NCI-H187 (cell line): ENCODE results near the gene GYS1.
"Not testable (repeated sequence)": the region's sequence is repeated elsewhere in the genome, so short reads cannot be mapped to it uniquely, and the experiment has no call there.

ENCODE experiments used
- DNase-seq, 2 experiments: peaks; one replicate each; lab custom pipeline; 2025; lab: John Stamatoyannopoulos, UW

The GYS1 gene

GRCh38 chr19:48938256-48938655 is 54.9 kb downstream of the GYS1 start:
- DNase-seq, result no peak

GRCh38 chr19:48935864-48936263 is 57.2 kb downstream of the GYS1 start:
- DNase-seq, result no peak

- no peak for DNase-seq
These were observed 58.3 kb downstream of the GYS1 start for GRCh38 chr19:48934837-48935236.

- DNase-seq, result peak; percentile 95 to 96
These were observed 59.7 kb downstream of the GYS1 start, which contains the start of gene DHDH for GRCh38 chr19:48933382-48933932. Gene DHDH, plus strand, starts transcription at chr19:48933699. Its CDS starts 23 bp downstream, at chr19:48933722.

- DNase-seq, result no peak
These were observed 64.7 kb downstream of the GYS1 start for GRCh38 chr19:48928164-48929025.

- DNase-seq, result not testable (repeated sequence)
These were observed 65.4 kb downstream of the GYS1 start for GRCh38 chr19:48927692-48928091.

- no peak for DNase-seq
These were observed 66.2 kb downstream of the GYS1 start for GRCh38 chr19:48926909-48927308.

- DNase-seq, result not testable (repeated sequence)
These were observed 67.2 kb downstream of the GYS1 start for GRCh38 chr19:48925890-48926289.

- no peak for DNase-seq
These were observed 67.8 kb downstream of the GYS1 start for GRCh38 chr19:48925240-48925843.

- no peak for DNase-seq
These were observed 70.3 kb downstream of the GYS1 start for GRCh38 chr19:48922548-48923490.

GRCh38 chr19:48921721-48922500 is 71.2 kb downstream of the GYS1 start:
- DNase-seq, result no peak

GRCh38 chr19:48920949-48921348 is 72.2 kb downstream of the GYS1 start:
- DNase-seq, result no peak

GRCh38 chr19:48919271-48919670 is 73.8 kb downstream of the GYS1 start:
- not testable (repeated sequence) for DNase-seq

- DNase-seq, result no peak
These were observed 74.3 kb downstream of the GYS1 start for GRCh38 chr19:48918801-48919247.
